Measurements from ENCODE around the gene THAP8.

- no peak for TF ChIP-seq CTCF (optimal IDR thresholded peaks at IDR 0.05 in 1 of 3, IDR thresholded peaks at IDR 0.05 in 1 of 3, conservative IDR thresholded peaks at IDR 0.05 in 1 of 3; ENCODE audit: extremely low read depth in 1 of 3, insufficient read depth in 2 of 3, low read length in 3 of 3)
- no peak for TF ChIP-seq EZH2 (IDR thresholded peaks at IDR 0.05; ENCODE audit: low read length)
Measured at GRCh38 chr19:36046443-36047050, 7.5 kb downstream of the THAP8 start.

Measured in keratinocyte (primary cell).